Epithelial cell of umbilical artery (primary cell): ENCODE data around the gene USF2. TPM values are rescaled to one million over a fixed set of nuclear protein-coding genes. Genes with fewer than 3 reads are reported as not detected.

Experiments
- total RNA-seq: library from RNA; depleted of rRNA; stranded (reverse); fragments of >200 nt; gene quantifications from 2 replicates; pipeline ENCODE4 v1.2.3, GENCODE V29; 2014

The USF2 gene
- 27.9 and 35.3 TPM in 2 replicates for total RNA-seq

GRCh38 chr19:35268536-35269437 is at the start of gene USF2:
TSS of gene USF2 (plus strand) at chr19:35268962. CDS start at chr19:35269102, 140 bp downstream.

GRCh38 chr19:35228177-35228930 is 40.4 kb upstream of the USF2 start, which contains the start of gene FAM187B:
TSS of gene FAM187B (minus strand) at chr19:35228739. CDS start at chr19:35228680, 59 bp downstream.

GRCh38 chr19:35248310-35249145 is 20.2 kb upstream of the USF2 start, which contains the start of gene LSR:
TSS of gene LSR (plus strand) at chr19:35249002. CDS start at chr19:35249023, 21 bp downstream.

GRCh38 chr19:35291916-35292315 is 23.2 kb downstream of the USF2 start, which contains the start of gene MAG:
TSS of gene MAG (plus strand) at chr19:35292161. CDS start at chr19:35295409, 3,248 bp downstream.

GRCh38 chr19:35328851-35329285 is 60.1 kb downstream of the USF2 start, which contains the start of gene CD22:
TSS of gene CD22 (plus strand) at chr19:35329187. CDS start at chr19:35332041, 2,854 bp downstream.

Other genes starting within 250 kb of the USF2 start
- 2.9 and 3.5 TPM in 2 replicates for gene SCN1B, start 238.5 kb upstream of the USF2 start, total RNA-seq
- not detected in 2 replicates for gene HPN, start 227.2 kb upstream of the USF2 start, total RNA-seq
- not detected in 2 replicates for gene FXYD3, start 153.1 kb upstream of the USF2 start, total RNA-seq
- gene LGI4, start 133.9 kb upstream of the USF2 start, total RNA-seq = not detected in 2 replicates
- gene FXYD1, start 130.1 kb upstream of the USF2 start, total RNA-seq = not detected in 2 replicates
- not detected in 2 replicates for gene FXYD7, start 125.7 kb upstream of the USF2 start, total RNA-seq
- 16.2 and 17.0 TPM in 2 replicates for gene FXYD5, start 114.2 kb upstream of the USF2 start, total RNA-seq
- not detected in 2 replicates for gene FAM187B, start 40.2 kb upstream of the USF2 start, total RNA-seq
- 0.30 and 0.32 TPM in 2 replicates for gene LSR, start 20.0 kb upstream of the USF2 start, total RNA-seq
- gene HAMP, start 13.6 kb downstream of the USF2 start, total RNA-seq = under 0.01 and 0.15 TPM in 2 replicates
- not detected in 2 replicates for gene MAG, start 23.2 kb downstream of the USF2 start, total RNA-seq
- 0.46 TPM in 1 of 2 replicates, not detected in the other for gene CD22, start 60.2 kb downstream of the USF2 start, total RNA-seq
- gene FFAR1, start 78.9 kb downstream of the USF2 start, total RNA-seq = not detected in 2 replicates
- not detected in 2 replicates for gene FFAR3, start 89.5 kb downstream of the USF2 start, total RNA-seq
- not detected in 2 replicates for gene GPR42, start 102.1 kb downstream of the USF2 start, total RNA-seq
- gene FFAR2, start 179.3 kb downstream of the USF2 start, total RNA-seq = not detected in 2 replicates
- not detected in 2 replicates for gene KRTDAP, start 221.5 kb downstream of the USF2 start, total RNA-seq
- not detected in 2 replicates for gene DMKN, start 244.7 kb downstream of the USF2 start, total RNA-seq